ENCODE results near the gene DYNLT5. TPM values are rescaled to one million over a fixed set of nuclear protein-coding genes. Genes with fewer than 3 reads are reported as not detected.

The DYNLT5 gene
- total RNA-seq, 5 donors from 2014 or later (not counting 1 experiment from before 2014, with no cell fraction given), result 0.78 TPM; not detected in 4

DNA sequence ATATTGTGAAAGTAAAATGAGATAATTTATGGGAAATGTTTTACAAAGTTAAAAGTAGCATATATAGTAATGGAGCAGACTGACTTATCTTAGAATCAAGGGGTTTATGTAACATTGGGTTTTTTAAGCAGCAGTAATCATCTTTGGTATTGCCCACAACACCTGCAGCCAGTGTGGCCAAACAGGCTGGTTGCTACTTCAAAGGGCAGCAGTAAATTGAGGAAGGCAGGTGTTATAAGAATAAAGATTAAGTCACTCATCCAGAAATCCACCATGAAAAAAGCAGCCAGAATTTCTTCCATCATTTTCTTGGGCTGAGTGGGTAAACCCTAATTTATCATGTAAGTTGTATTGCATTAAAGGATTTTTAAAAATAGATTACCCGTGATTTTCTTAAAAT lies 16.7 kb downstream of the DYNLT5 start:
- ChIA-PET CTCF (interaction anchor here in 1 of 2 donors (0.8 to 1.0 kb wide), 3 partner anchors 15 to 445 kb away, joined by 3 to 5 read pairs (median 4); no protein-coding TSS in a partner anchor), POLR2A (no interaction called here)
- no peaks in the 10 kb centered on the region for H3K36me3 Mint-ChIP-seq
- Histone ChIP-seq H3K27ac (ENCODE audit: low read length) (no peak overlapping the region), H3K4me3 (ENCODE audit: control insufficient read depth in 1 of 2, extremely low read depth in 1 of 2, low read length in 1 of 2) (no peak overlapping the region), H3K4me1 (ENCODE audit: control insufficient read depth in 1 of 2, extremely low read depth in 1 of 2, insufficient read depth in 2 of 2, low read length in 2 of 2) (peaks cover 0 to 6% of the 10 kb centered on the region in 2 experiments), H3K36me3 (ENCODE audit: control insufficient read depth in 2 of 2, extremely low read depth in 1 of 2, insufficient read depth in 1 of 2, low read length in 1 of 2) (no peaks in the 10 kb centered on the region), H3K27me3 (replicated peaks in 1 of 2; ENCODE audit: control insufficient read depth in 2 of 2, extremely low read depth in 1 of 2, insufficient read depth in 2 of 2, low read length in 1 of 2) (no peaks in the 10 kb centered on the region), H3K9me3 (no peaks in the 10 kb centered on the region)
- DNase-seq, result no peak
- no peaks in the 10 kb centered on the region for H3K27me3 Mint-ChIP-seq
- WGBS (ENCODE audit: insufficient coverage), result no CpG with 5 or more reads among the region's 1 CpG
- H3K9me3 Mint-ChIP-seq, result no peaks in the 10 kb centered on the region
- H3K4me3 Mint-ChIP-seq, result peak overlapping the region in 2 of 3 donors; percentile 65 to 66
- H3K27ac Mint-ChIP-seq, result peak overlapping the region; percentile 45 to 53
- peaks cover 26 to 31% (median 28%) of the 10 kb centered on the region in 3 donors for H3K4me1 Mint-ChIP-seq
- no peak for ATAC-seq (replicated peaks in 1 of 4)

DNA sequence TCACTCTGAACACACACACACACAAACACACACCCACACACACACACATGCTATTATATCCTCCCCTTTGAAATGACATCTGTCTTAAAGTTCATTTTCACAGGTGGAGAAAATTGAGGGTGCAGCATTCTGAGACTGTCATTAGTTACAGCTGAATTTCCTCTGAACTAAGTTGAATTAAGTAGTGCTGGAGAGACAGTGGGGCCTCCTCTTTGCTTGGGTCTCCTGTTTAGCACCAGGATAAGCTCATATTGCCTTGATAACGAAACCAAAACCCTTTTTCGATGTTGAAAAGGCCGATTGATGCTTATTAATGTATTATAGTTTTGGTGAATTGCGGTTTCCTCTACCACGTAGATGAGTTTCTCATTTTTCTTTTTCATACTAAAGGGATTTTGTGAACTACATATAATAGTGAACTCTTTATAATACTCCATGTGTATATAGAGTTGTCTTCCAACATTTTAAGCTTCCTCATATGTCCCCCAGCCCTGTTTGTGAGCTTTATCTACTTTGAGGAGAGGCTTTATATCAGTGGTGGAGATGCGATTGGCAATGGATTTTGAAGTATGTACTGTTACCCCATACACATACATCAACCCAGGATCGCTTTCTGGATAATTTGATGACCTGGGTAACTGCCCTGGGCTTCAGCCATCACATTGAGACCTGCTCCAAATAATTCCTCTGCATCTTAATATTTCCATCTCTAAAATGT lies 17.4 kb downstream of the DYNLT5 start:
- peak in 6 of 35 experiments; percentile 3 to 57 (median 6) for DNase-seq
- Mint-ChIP-seq H3K4me1 (peaks cover 26 to 31% (median 28%) of the 10 kb centered on the region in 3 donors), H3K4me3 (peak overlapping the region; percentile 65 to 74 (median 66)), H3K36me3 (no peaks in the 10 kb centered on the region), H3K27me3 (no peaks in the 10 kb centered on the region), H3K9me3 (no peaks in the 10 kb centered on the region), H3K27ac (peak overlapping the region; percentile 69 to 71)
- H3K9me3 ChIP-seq, result no peaks in the 10 kb centered on the region
- peaks cover 0 to 6% of the 10 kb centered on the region in 2 experiments for H3K4me1 ChIP-seq (ENCODE audit: control insufficient read depth in 1 of 2, extremely low read depth in 1 of 2, insufficient read depth in 2 of 2, low read length in 2 of 2)
- no peaks in the 10 kb centered on the region for H3K27me3 ChIP-seq (replicated peaks in 1 of 2; ENCODE audit: control insufficient read depth in 2 of 2, extremely low read depth in 1 of 2, insufficient read depth in 2 of 2, low read length in 1 of 2)
- no peaks in the 10 kb centered on the region for H3K36me3 ChIP-seq (ENCODE audit: control insufficient read depth in 2 of 2, extremely low read depth in 1 of 2, insufficient read depth in 1 of 2, low read length in 1 of 2)
- CTCF ChIA-PET, result interaction anchor here (0.6 to 1.0 kb wide), 7 partner anchors 15 to 794 kb away, joined by 3 to 5 read pairs (median 3); no protein-coding TSS in a partner anchor
- ATAC-seq (replicated peaks in 1 of 4), result peak; percentile 53 to 86 (median 58)
- H3K27ac ChIP-seq (ENCODE audit: low read length), result peak overlapping the region; percentile 25
- H3K4me3 ChIP-seq (ENCODE audit: control insufficient read depth in 1 of 2, extremely low read depth in 1 of 2, low read length in 1 of 2), result peak overlapping the region in 1 of 2 donors; percentile 29
- POLR2A ChIA-PET, result interaction anchor here in 1 of 2 donors (0.7 kb wide), 1 partner anchor 18 kb away, joined by 5 read pairs; no protein-coding TSS in a partner anchor
- WGBS (ENCODE audit: insufficient coverage), result no CpG with 5 or more reads among the region's 7 CpGs

DNA sequence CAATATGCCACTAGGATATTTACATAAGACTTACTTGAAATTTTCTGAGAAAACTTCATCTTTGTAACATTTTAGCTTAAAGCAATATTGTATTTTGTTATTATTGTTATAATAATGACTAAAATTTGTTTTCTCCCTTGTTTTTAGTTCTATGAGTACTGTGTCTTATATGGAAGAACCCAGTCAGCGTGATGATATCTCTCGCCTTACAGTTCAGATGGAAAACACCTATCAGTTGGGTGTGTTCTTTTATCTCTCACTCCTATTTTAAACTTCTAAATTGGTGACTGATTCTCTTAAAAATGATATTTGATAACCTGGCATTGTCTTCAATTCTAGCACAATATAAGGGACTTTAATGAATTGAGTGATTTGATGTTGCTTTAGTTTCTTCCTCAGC lies 18.0 kb downstream of the DYNLT5 start:
- Histone ChIP-seq H3K4me1 (ENCODE audit: control insufficient read depth in 1 of 2, extremely low read depth in 1 of 2, insufficient read depth in 2 of 2, low read length in 2 of 2) (peaks cover 0 to 6% of the 10 kb centered on the region in 2 experiments), H3K9me3 (no peaks in the 10 kb centered on the region), H3K27me3 (replicated peaks in 1 of 2; ENCODE audit: control insufficient read depth in 2 of 2, extremely low read depth in 1 of 2, insufficient read depth in 2 of 2, low read length in 1 of 2) (no peaks in the 10 kb centered on the region), H3K27ac (ENCODE audit: low read length) (no peak overlapping the region), H3K4me3 (ENCODE audit: control insufficient read depth in 1 of 2, extremely low read depth in 1 of 2, low read length in 1 of 2) (no peak overlapping the region), H3K36me3 (ENCODE audit: control insufficient read depth in 2 of 2, extremely low read depth in 1 of 2, insufficient read depth in 1 of 2, low read length in 1 of 2) (no peaks in the 10 kb centered on the region)
- ATAC-seq (replicated peaks in 1 of 4) (peak in 1 of 4 experiments; percentile 31), DNase-seq (peak in 1 of 35 experiments; percentile 13)
- no CpG with 5 or more reads among the region's 2 CpGs for WGBS (ENCODE audit: insufficient coverage)
- H3K36me3 Mint-ChIP-seq, result no peaks in the 10 kb centered on the region
- ChIA-PET CTCF (interaction anchor here (0.6 to 1.0 kb wide), 6 partner anchors 16 to 793 kb away, joined by 3 to 5 read pairs (median 3); no protein-coding TSS in a partner anchor), POLR2A (interaction anchor here in 1 of 2 donors (0.7 kb wide), 1 partner anchor 18 kb away, joined by 5 read pairs; no protein-coding TSS in a partner anchor)
- H3K9me3 Mint-ChIP-seq, result no peaks in the 10 kb centered on the region
- H3K4me3 Mint-ChIP-seq, result peak overlapping the region; percentile 65 to 74 (median 66)
- H3K27ac Mint-ChIP-seq, result peak overlapping the region; percentile 18 to 54
- H3K4me1 Mint-ChIP-seq, result peaks cover 26 to 28% (median 28%) of the 10 kb centered on the region in 3 donors
- H3K27me3 Mint-ChIP-seq, result no peaks in the 10 kb centered on the region

DNA sequence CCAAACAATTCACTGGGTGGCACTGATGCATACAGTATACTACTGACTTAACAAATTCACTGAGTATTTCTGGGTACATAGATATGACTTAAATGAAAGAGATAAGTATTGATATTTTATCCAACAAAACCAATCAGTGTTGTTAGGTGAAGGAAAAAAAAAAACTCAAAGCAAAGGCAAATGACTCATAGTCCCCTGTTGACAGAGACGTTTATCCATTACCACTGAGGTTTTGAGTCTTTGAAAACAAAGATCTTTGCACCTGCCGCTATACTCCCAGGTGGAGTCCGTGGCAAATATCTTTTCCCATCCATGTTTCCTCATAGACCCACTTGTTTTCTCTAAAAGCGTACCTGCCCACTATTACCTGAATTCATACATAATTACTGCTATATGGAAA lies 18.4 kb downstream of the DYNLT5 start:
- H3K36me3 Mint-ChIP-seq, result no peaks in the 10 kb centered on the region
- Histone ChIP-seq H3K9me3 (no peaks in the 10 kb centered on the region), H3K36me3 (ENCODE audit: control insufficient read depth in 2 of 2, extremely low read depth in 1 of 2, insufficient read depth in 1 of 2, low read length in 1 of 2) (no peaks in the 10 kb centered on the region), H3K27ac (ENCODE audit: low read length) (no peak overlapping the region), H3K27me3 (replicated peaks in 1 of 2; ENCODE audit: control insufficient read depth in 2 of 2, extremely low read depth in 1 of 2, insufficient read depth in 2 of 2, low read length in 1 of 2) (no peaks in the 10 kb centered on the region), H3K4me3 (ENCODE audit: control insufficient read depth in 1 of 2, extremely low read depth in 1 of 2, low read length in 1 of 2) (no peak overlapping the region), H3K4me1 (ENCODE audit: control insufficient read depth in 1 of 2, extremely low read depth in 1 of 2, insufficient read depth in 2 of 2, low read length in 2 of 2) (peaks cover 0 to 6% of the 10 kb centered on the region in 2 experiments)
- DNase-seq (no peak), ATAC-seq (replicated peaks in 1 of 4) (peak in 2 of 4 experiments; percentile 46 to 58)
- no peaks in the 10 kb centered on the region for H3K9me3 Mint-ChIP-seq
- 50% methylated on average over 3 of the region's 4 CpGs for WGBS (ENCODE audit: insufficient coverage)
- peaks cover 26 to 28% (median 28%) of the 10 kb centered on the region in 3 donors for H3K4me1 Mint-ChIP-seq
- ChIA-PET POLR2A (no interaction called here), CTCF (interaction anchor here (0.6 kb wide), 2 partner anchors 20 to 793 kb away, joined by 3 read pairs; no protein-coding TSS in a partner anchor)
- peaks cover 0 to 3% of the 10 kb centered on the region in 2 donors for H3K27me3 Mint-ChIP-seq
- peak overlapping the region; percentile 18 to 54 for H3K27ac Mint-ChIP-seq
- peak overlapping the region in 2 of 3 donors; percentile 65 to 74 for H3K4me3 Mint-ChIP-seq

DNA sequence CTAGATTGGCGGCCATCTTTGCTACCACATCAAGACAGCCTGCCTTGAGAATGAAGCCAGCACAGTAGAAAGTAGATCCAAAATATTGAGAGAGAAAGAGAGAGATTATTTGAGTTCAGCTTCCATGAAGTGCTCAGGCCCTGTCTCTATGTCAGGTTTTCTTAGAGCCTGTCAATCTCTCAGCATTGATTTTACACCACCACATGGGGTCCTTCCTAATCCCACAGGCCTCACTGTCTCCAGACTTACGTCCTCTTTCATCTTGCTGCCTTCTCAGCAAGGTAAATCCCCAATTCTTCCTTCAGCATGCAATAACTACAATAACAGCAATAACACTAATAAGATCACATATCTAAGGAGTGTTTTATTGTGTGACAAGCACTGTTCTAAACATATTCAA lies 21.0 kb downstream of the DYNLT5 start:
- no peak overlapping the region for H3K27ac ChIP-seq (ENCODE audit: low read length)
- no peaks in the 10 kb centered on the region for H3K36me3 ChIP-seq (ENCODE audit: control insufficient read depth in 2 of 2, extremely low read depth in 1 of 2, insufficient read depth in 1 of 2, low read length in 1 of 2)
- Mint-ChIP-seq H3K4me3 (no peak overlapping the region), H3K9me3 (no peaks in the 10 kb centered on the region), H3K36me3 (no peaks in the 10 kb centered on the region), H3K4me1 (peaks cover 26 to 28% (median 28%) of the 10 kb centered on the region in 3 donors), H3K27me3 (peaks cover 0 to 7% of the 10 kb centered on the region in 2 donors), H3K27ac (no peak overlapping the region)
- DNase-seq (no peak), ATAC-seq (replicated peaks in 1 of 4) (no peak)
- H3K4me3 ChIP-seq (ENCODE audit: control insufficient read depth in 1 of 2, extremely low read depth in 1 of 2, low read length in 1 of 2), result no peak overlapping the region
- ChIA-PET POLR2A (no interaction called here), CTCF (no interaction called here)
- no CpG with 5 or more reads among the region's 2 CpGs for WGBS (ENCODE audit: insufficient coverage)
- no peaks in the 10 kb centered on the region for H3K27me3 ChIP-seq (replicated peaks in 1 of 2; ENCODE audit: control insufficient read depth in 2 of 2, extremely low read depth in 1 of 2, insufficient read depth in 2 of 2, low read length in 1 of 2)
- peaks cover 0 to 6% of the 10 kb centered on the region in 2 experiments for H3K4me1 ChIP-seq (ENCODE audit: control insufficient read depth in 1 of 2, extremely low read depth in 1 of 2, insufficient read depth in 2 of 2, low read length in 2 of 2)
- no peaks in the 10 kb centered on the region for H3K9me3 ChIP-seq

DNA sequence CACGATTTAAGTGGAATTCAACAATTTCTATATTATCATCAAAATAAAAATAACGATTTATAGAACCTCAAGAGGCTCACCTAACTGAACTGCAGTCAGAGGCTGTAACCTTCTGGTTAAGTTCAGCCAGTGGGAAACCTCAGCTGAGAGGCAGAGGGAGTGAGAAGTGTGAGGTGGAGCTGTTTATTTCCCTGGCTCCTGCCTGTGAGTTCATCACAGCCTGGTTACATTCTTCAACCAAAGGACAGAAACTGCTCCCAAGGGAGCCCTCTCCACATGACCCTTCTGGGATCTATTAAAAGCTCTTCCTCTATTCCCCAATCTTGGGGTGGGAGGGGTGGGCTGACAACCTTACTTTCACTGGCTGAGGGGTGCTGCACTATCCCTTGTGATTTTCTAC lies 22.2 kb downstream of the DYNLT5 start:
- no peak for DNase-seq
- no peaks in the 10 kb centered on the region for H3K36me3 ChIP-seq (ENCODE audit: control insufficient read depth in 2 of 2, extremely low read depth in 1 of 2, insufficient read depth in 1 of 2, low read length in 1 of 2)
- no peak for ATAC-seq (replicated peaks in 1 of 4)
- WGBS (ENCODE audit: insufficient coverage), result no CpG with 5 or more reads among the region's 2 CpGs
- H3K9me3 ChIP-seq, result no peaks in the 10 kb centered on the region
- Mint-ChIP-seq H3K27ac (no peak overlapping the region), H3K4me3 (no peak overlapping the region), H3K9me3 (no peaks in the 10 kb centered on the region), H3K4me1 (peaks cover 18 to 19% (median 18%) of the 10 kb centered on the region in 3 donors), H3K27me3 (peaks cover 0 to 7% of the 10 kb centered on the region in 2 donors), H3K36me3 (no peaks in the 10 kb centered on the region)
- ChIA-PET POLR2A (no interaction called here), CTCF (interaction anchor here in 1 of 2 donors (0.6 kb wide), 1 partner anchor 369 kb away, joined by 8 read pairs; no protein-coding TSS in a partner anchor)
- no peak overlapping the region for H3K4me3 ChIP-seq (ENCODE audit: control insufficient read depth in 1 of 2, extremely low read depth in 1 of 2, low read length in 1 of 2)
- peaks cover 0 to 4% of the 10 kb centered on the region in 2 experiments for H3K4me1 ChIP-seq (ENCODE audit: control insufficient read depth in 1 of 2, extremely low read depth in 1 of 2, insufficient read depth in 2 of 2, low read length in 2 of 2)
- H3K27ac ChIP-seq (ENCODE audit: low read length), result no peak overlapping the region
- H3K27me3 ChIP-seq (replicated peaks in 1 of 2; ENCODE audit: control insufficient read depth in 2 of 2, extremely low read depth in 1 of 2, insufficient read depth in 2 of 2, low read length in 1 of 2), result no peaks in the 10 kb centered on the region
